SKM-1 (cell line): ENCODE results near the gene MGRN1.

ENCODE experiments used
- DNase-seq: peaks from one replicate; lab custom pipeline; 2025; ENCODE audit not compliant: unreplicated experiment; lab: John Stamatoyannopoulos, UW

Gene MGRN1

GRCh38 chr16:4603624-4604170, 20.9 kb upstream of the MGRN1 start:
- no peak for DNase-seq

- DNase-seq: no peak
These were observed 20.2 kb upstream of the MGRN1 start for GRCh38 chr16:4604401-4604800.

- DNase-seq: no peak
These were observed 18.3 kb upstream of the MGRN1 start for GRCh38 chr16:4606354-4606753.

GRCh38 chr16:4607841-4608703, 16.6 kb upstream of the MGRN1 start:
- DNase-seq: no peak

- DNase-seq: no peak
These were observed 16.0 kb upstream of the MGRN1 start for GRCh38 chr16:4608704-4608980.

- no peak for DNase-seq
These were observed 15.2 kb upstream of the MGRN1 start for GRCh38 chr16:4609200-4610010.

GRCh38 chr16:4610011-4611005, 14.3 kb upstream of the MGRN1 start:
- DNase-seq: no peak

- DNase-seq: no peak
These were observed 13.1 kb upstream of the MGRN1 start for GRCh38 chr16:4611337-4612021.

GRCh38 chr16:4612474-4612931, 12.1 kb upstream of the MGRN1 start:
- no peak for DNase-seq

- DNase-seq: no peak
These were observed 11.5 kb upstream of the MGRN1 start for GRCh38 chr16:4612977-4613635.

- DNase-seq: no peak
These were observed 10.7 kb upstream of the MGRN1 start for GRCh38 chr16:4613636-4614570.

- peak; percentile 42 for DNase-seq
These were observed 9.8 kb upstream of the MGRN1 start, which contains the start of gene UBALD1 for GRCh38 chr16:4614571-4615383. Gene UBALD1, minus strand, starts transcription at chr16:4614888. Its CDS starts 91 bp downstream, at chr16:4614797.

GRCh38 chr16:4615384-4616046, 9.1 kb upstream of the MGRN1 start:
- DNase-seq: no peak

- peak; percentile 100 for DNase-seq
These were observed 8.4 kb upstream of the MGRN1 start for GRCh38 chr16:4616047-4616811.

GRCh38 chr16:4617880-4618279, 6.7 kb upstream of the MGRN1 start:
- DNase-seq: no peak

- DNase-seq: no peak
These were observed 5.8 kb upstream of the MGRN1 start for GRCh38 chr16:4618645-4619418.
